NCI-H2196 (cell line): ENCODE results near the gene PHLPP1.
"Not testable (repeated sequence)": the region's sequence is repeated elsewhere in the genome, so short reads cannot be mapped to it uniquely, and the experiment has no call there.

ENCODE experiments used
- DNase-seq: peaks from one replicate; lab custom pipeline; 2025; ENCODE audit not compliant: unreplicated experiment; lab: John Stamatoyannopoulos, UW

Gene PHLPP1

DNA sequence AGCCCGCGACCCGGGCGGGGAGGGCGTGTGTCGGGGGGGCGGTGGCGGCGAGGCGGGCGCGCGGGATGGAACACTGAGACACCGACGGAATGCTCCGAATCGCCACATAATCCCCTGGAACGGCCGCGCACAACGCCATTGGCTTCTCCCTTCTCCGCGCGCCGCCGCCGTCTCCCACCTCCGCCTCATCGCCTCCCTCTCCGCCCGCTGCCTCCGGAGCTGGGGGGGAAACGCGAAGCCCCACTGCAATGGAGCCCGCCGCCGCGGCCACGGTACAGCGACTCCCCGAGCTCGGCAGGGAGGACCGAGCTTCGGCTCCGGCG is at the start of gene PHLPP1:
TSS of gene PHLPP1 (plus strand) at position 106 of the 323 bp plus-strand sequence. CDS start at position 249, 143 bp downstream.
- no peak for DNase-seq

DNA sequence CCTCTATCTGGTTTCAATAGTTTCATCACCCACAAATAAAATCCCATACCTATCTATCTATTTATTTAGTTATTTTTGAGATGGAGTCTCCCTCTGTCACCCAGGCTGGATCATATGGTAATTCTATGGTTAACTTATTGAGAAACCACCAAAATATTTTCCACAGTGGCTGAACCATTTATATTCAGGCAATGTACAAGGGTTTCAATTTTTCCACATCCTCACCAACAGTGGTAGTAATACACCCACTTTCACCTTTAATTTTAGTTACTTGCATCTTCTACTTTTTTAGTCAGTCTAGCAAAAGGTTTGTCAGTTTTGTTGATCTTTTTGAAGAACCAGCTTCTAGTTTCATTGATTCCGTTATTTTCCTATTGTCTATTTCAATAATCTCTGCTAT is 46.1 kb upstream of the PHLPP1 start:
- no peak for DNase-seq

DNA sequence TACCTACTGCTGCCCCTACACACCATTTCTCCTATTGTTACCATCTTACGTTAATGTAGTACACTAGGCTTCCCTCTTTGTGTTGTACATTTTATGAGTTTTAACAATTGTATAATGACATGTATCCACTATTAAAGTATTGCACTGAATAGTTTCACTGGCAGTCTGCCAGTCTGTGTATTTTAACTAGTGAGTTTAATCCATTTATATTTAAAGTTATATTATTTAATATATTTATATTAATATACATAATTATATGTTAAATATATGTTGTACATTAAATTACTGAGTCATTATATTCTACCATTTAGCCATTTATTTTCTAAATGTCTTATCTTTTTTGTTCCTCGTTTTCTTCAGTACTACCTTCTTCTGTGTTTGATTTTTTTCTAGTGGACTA is 44.8 kb upstream of the PHLPP1 start:
- no peak for DNase-seq

DNA sequence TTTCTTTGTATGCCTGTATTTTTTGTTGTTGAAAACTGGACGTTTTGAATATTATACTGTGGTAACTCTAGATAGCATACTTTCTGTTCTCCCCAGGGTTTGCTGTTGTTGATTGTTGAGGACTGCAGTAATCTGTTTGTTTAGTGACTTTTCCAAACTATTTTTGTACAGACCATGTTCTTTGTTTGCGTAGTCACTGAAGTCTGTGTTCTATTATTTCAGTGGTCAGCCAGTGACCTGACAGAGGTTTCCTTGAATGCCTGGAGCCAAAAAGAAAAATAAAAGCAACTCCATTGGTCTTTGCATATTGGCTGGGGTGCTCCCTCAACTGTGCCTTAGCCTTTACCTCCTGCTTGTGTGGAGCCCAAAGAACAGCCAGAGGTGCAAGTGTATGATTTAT is 42.7 kb upstream of the PHLPP1 start:
- DNase-seq, result no peak

DNA sequence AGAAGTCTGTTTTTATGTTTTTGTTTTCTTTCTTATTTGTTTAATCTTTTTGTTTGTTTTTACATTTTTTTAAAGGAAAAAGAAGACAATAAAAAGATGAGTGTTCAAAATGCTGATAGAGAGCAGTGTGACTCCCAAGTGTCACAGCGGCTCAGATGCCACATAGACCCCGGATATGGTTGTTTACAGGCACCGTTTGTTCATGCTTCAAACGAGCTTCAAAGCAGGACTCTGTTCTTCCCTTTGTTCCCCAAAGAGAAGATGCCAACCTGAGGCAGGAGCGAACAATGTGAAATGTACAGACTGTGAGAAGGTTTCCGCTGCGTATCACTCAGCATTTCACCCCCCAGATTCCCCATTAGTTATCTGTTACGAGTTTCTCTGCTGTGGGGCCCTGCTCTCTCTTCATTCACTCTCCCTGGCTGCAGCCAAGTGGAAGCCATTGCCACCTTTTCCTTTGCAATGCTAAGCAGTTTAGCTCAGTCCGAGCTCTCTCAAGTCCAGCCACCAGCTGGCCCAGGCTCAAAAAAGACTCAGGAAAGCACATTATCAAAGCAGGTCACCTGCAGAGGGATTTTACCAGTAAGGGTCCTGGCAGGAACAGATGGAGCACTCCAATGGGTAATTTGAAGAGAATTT is 36.4 kb upstream of the PHLPP1 start:
- no peak for DNase-seq

DNA sequence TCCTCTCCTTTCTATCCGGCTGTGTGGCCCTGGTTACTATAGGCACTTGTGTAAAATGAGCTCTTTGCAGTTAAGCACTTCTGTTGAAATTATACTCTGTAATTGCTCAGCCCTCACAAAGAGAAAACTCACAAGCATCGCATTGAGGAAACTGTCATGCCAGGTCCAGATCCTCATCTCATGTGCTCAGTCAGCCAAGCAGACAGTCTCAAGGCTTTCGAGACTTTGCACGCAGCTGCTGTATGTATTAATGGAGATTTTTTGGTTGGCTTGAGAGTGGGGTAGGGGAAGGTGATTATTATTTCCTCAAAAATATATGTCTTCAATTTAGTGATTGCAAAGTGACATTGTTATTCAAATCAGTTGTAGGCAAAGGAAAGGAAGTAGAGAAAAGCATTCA is 33.0 kb upstream of the PHLPP1 start:
- DNase-seq, result no peak

DNA sequence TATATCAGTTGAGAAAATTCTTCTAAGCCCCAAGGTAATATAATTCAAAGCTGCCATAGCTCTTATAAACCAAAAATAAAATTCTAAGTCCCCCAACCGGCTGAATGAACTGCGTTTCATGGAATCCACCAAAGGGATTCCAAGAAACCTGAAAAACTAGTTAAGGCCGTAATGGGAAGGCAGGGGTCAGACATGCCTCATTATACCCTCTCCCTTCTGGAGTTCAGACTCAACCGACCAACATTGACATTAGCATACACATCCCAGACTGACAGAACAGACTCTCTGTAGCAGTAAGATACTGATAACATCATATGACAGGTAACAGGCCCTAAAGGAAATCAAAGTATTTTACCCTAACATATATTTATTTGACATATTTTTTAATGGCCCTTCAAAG is 31.4 kb upstream of the PHLPP1 start:
- no peak for DNase-seq

DNA sequence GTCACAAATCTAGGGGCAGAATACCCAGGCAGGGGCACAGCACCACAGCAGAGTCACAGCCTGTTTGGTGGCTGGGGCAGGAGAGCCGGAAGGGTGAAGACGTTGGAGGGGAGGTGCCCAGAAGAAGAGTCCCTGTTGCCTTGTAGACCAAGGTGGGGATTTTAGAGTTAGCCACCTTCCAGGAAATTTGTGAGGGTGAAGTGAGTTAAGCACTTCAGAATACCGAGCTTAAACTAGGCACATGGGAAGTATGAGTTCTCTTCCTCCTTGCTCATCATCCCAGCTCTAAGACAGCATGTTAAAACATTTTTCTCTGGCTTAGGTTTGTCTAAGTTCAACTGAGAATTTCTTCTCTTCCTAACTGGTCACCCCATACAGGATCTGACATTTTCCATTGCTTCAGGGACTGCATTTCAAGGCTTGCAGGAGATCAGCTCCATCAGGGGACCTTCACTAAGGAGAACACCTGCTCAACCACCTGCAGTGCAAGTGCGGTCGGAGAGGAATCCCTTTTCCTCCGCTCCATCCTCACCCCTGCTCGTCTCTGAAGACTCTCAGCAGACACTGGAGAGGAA is 26.5 kb upstream of the PHLPP1 start:
- no peak for DNase-seq

DNA sequence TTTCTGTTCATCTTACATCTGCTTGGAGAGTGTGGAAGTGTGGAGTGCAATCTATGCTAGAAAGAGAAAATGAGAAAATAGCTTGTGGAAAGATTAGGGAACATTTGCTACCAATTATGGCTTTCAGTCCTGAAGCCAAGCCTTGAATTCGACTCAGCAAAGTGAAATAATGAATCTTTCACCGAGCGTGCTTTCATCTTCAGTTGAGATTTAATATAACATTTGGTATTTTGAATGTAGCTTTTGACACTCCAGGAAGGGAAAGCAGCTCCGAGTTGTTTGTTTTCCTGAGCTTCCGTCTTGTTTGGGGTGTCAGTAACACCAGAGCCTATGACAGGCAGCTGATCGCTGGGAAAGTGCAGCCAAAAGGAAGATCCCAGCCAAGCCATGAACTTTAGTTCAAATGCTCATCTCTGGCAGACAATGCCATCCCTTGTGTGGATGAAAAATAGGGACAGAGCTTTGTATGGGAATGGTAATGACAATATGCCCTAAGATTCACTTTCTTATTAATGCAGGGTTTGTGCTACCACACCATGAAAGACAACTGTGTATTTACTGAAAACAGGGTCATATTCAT is 25.0 kb upstream of the PHLPP1 start:
- no peak for DNase-seq

DNA sequence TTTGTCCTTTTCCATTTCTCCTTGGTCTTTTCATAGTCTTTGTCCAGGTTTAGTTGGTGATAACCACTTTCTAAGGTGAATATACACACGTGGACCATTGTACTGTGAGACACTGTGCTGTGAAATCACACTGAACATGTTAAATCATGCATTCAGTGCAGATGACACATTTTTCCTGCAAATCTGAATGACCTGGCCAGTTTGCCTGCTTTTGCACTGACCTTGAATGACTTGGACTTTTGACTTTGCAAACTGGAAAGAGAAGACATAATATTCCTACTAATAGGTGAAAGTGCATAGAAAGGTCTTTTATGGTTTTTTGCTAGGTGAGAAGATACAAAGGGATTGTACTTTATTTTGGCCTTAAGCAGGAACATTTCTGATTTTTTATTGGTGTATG is 21.7 kb upstream of the PHLPP1 start:
- DNase-seq, result no peak

DNA sequence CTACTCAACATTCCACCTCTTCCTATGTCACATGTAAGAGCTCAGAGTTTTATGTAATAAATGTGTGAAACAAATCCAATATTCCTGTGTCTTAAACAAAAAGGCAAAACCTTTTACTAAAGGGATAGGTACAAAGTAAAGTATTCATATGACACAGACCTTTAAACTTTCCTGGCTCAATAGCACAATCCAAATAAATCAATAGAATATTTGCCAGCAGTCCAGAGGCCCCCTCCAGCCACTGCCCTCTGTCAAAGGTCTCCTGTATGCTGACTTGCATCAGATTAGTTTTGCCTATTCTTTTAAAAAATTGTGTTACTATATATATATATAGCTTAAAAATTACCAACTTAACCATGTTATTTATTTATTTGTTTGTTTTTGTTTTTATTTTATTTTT is 17.7 kb upstream of the PHLPP1 start:
- no peak for DNase-seq

DNA sequence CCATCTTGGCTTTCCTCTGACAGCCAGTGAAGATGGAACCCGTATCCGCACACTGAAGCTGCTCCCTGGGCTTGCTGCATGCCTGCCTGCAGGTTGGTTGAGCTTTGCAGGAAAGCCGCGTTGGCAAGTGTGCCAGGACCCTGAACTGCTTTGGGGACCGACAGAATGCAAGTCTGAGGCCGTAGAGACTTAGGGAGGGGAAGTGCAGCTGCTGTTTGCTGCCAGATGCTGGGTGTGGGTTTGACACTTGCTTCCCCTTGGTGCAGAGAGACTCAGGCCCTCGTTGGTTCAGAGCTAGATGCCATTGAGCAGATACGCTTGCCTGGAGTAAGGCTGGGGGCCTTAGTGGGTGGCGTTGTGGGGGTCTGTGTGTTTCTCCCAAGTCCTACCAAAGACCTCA is 13.1 kb upstream of the PHLPP1 start:
- DNase-seq, result no peak

DNA sequence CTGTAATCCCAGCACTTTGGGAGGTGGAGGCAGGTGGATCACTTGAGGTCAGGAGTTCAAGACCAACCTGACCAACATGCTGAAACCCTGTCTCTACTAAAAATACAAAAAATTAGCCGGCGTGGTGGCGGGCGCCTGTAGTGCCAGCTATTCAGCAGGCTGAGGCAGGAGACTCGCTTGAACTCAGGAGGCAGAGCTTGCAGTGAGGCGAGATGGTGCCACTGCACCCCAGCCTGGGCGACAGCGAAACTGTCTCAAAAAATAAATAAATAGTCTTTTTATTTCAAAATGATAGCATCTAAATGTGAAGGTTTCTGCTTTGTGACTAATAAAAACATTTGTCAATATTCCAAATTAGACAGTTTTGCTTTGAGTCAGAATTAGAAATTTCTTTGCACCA is 8.5 kb upstream of the PHLPP1 start:
- not testable (repeated sequence) for DNase-seq

DNA sequence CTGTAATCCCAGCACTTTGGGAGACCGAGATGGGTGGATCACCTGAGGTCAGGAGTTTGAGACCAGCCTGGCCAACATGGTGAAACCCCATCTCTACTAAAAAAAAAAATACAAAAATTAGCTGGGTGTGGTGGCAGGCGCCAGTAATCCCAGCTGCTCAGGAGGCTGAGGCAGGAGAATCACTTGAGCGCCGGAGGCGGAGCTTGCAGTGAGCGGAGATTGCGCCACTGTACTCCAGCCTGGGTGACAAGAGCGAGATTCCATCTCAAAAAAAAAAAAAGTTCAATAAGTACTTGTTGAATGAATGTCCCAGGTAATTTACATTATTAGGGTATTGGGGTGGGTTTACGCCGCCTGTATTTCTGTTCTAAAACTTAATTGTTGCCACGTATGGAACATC is 5.4 kb upstream of the PHLPP1 start:
- not testable (repeated sequence) for DNase-seq

DNA sequence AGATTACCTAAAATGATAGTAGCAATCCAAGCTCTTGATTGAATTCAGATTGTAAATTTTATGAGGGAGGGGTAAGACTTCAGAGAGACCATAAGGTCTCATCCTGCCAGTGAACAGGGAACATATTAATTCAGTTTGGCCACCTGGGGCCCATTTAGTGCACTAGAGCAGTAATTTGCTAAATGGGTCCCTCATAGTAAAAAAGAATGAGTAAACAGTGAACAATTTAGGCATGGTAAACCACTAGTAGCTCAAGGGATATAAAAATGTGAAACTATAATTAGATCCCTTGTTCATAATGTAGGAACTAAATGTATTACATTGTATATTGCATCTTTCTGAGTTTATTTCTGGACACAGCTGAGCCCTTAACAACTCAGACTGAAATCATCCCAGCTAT is 4.9 kb upstream of the PHLPP1 start:
- no peak for DNase-seq

DNA sequence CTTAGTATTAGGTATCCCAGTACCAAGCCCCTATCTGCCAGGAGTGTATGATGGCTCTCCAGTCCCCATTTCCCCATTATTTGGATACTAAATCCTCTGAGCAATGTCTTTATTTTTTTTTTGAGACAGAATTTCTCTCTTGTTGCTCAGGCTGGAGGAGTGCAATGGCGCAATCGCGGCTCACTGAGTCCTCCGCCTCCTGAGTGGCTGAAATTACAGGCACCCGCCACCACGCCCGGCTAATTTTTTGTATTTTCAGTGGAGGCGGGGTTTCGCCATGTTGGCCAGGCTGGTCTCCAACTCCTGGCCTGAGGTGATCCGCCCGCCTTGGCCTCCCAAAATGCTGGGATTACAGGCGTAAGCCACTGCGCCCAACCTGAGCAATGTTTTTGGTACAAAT is 3.6 kb upstream of the PHLPP1 start:
- no peak for DNase-seq

DNA sequence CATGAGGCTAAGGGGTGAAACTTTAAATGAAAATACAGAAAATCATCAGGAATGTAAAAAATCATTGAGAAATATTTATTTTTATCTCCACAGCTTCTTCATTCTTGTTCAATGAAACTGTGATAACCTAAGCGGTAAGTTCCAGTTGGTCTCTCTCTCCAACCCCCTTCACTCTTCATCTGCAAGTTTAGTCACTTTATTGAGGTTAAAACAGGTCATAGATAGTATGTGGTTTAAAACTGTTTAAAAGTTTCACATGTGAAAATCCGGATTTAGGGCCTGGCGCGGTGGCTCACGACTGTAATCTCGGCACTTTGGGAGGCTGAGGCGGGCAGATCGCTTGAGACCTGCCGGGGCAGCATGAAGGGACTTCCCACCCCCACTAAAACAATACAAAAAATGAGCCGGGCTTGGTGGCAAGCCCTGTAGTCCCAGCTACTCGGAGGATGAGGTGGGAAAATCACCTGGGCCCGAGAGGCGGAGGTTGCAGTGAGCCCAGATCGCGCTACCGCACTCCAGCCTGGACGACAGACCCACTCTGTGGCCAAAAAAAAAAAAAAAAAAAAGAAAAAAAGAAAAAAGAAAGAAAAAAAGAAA is 1.6 kb upstream of the PHLPP1 start:
- DNase-seq, result no peak

DNA sequence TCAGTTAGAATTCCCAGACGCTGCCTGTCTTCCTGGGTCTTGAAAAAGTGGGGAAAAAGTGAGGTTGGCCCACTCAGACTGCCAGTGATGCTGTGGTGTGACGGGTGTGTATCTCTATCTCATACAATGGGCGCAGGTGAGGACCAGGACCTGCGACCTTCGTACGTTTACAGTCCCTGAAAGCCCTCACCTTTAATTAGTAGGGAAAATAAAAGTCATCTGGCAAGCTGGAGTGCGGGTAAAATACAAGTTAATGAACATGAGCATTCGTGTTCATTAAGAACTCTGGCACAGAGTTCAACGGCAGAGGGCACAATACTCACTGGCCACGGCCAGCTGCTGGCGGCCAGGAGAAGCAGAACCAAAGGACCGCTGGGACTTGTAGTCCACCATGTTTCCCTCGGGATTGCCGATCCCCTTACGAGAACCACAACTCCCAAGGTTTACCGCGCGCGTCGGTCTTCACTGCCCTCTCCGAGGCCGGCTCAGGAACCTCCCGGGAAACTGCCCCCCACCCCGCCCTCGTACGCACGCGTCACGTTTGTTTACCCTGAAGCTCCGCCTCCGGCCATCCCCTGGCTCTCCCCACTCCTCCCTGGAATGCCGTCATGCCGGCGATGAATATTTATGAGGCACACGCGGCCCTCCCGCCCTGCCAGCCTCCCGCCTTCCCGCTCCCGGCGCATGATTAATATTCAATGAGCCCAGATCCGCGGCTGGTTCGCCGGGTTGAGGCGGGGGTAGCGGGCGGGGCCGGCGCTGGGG is 488 bp upstream of the PHLPP1 start:
- DNase-seq, result peak; percentile 99

DNA sequence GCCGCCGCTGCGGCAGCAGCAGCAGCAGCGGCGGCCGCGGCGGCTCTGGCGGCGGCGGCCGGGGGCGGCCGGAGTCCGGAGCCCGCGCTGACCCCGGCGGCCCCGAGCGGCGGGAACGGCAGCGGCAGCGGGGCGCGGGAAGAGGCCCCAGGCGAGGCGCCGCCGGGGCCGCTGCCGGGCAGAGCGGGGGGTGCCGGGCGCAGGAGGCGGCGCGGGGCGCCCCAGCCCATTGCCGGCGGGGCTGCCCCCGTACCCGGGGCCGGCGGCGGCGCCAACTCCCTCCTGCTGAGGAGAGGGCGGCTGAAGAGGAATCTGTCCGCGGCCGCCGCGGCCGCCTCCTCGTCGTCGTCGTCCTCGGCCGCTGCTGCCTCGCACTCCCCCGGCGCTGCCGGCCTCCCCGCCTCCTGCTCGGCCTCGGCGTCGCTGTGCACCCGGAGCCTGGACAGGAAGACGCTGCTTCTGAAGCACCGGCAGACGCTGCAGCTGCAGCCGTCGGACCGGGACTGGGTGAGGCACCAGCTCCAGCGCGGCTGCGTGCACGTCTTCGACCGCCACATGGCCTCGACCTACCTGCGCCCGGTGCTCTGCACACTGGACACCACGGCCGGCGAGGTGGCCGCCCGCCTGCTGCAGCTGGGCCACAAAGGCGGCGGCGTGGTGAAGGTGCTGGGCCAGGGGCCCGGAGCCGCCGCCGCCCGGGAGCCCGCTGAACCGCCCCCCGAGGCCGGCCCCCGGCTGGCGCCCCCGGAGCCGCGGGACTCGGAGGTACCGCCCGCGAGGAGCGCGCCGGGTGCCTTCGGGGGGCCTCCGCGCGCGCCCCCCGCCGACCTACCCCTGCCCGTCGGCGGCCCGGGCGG is 646 bp downstream of the PHLPP1 start:
- peak; percentile 33 for DNase-seq

DNA sequence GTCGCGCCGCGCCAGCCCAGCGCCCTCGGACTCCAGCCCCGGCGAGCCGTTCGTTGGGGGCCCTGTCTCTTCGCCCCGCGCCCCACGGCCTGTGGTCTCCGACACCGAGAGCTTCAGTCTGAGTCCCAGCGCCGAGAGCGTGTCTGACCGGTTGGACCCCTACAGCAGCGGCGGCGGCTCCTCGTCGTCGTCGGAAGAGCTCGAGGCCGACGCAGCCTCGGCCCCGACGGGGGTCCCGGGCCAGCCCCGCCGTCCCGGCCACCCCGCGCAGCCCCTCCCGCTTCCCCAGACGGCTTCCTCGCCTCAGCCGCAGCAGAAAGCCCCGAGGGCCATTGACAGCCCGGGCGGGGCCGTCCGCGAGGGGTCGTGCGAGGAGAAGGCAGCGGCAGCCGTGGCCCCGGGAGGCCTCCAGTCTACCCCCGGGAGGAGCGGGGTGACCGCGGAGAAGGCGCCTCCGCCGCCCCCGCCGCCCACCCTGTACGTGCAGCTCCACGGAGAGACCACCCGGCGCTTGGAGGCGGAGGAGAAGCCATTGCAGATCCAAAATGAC is 1.4 kb downstream of the PHLPP1 start:
- DNase-seq, result peak; percentile 40
